CD4-positive, alpha-beta T cell treated with Interleukin-4 for 4 hours (primary cell): ENCODE data around the gene PI4K2A.
"Not testable (repeated sequence)": the region's sequence is repeated elsewhere in the genome, so short reads cannot be mapped to it uniquely, and the experiment has no call there.

Experiments
- DNase-seq: peaks from one replicate; pipeline ENCODE4 v3.0.0-alpha.2; 2020

Gene PI4K2A

DNA sequence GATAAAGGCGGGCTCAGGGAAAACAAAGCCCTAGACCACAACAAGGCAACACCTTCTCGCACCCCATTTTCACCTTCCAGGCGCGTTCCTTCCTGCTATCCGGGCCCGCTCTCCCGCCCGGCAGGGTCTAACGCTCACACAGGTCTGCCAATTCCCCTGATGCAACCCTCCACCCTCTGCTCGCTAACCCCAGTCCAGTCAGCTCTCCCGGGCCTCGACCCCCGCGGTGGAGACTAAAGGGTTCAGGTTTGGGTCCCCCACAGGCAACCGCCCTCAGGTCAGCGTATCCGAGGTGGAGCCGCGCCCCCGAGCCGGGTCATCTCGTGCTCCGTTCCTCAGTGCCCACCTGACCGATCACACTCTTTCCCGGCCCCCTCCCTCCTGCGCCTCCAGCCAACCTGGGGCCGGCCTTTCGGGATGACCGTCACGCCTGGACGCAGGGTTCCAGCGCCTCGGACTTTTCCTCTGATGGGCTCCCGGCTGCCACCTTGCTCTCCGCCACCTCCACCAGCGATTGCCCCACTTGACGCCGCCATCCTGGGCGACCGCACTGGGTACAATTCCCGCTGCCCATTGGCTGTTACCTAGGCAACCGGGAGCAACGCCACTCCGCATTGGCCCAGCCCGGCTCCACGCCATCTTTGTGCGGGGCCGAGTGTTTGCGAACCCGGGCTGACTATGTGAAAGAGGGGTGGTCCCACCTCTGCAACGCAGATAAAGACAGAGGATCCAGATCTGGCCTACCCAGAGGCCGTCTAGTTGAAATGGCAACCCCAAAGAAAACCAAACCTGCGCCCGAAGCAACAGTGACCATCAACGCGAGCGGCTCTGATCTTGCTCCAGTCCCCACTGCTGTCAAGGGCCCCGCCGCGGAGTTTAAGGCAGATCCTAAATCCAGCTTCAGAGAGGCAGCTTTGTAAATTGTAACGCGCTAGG is 7.3 kb upstream of the PI4K2A start, which contains the start of gene MORN4:
TSS of gene MORN4 (minus strand) at position 552 of the 936 bp plus-strand sequence. CDS start 13,847 bp downstream, outside the sequence.
- peak; percentile 93 for DNase-seq

DNA sequence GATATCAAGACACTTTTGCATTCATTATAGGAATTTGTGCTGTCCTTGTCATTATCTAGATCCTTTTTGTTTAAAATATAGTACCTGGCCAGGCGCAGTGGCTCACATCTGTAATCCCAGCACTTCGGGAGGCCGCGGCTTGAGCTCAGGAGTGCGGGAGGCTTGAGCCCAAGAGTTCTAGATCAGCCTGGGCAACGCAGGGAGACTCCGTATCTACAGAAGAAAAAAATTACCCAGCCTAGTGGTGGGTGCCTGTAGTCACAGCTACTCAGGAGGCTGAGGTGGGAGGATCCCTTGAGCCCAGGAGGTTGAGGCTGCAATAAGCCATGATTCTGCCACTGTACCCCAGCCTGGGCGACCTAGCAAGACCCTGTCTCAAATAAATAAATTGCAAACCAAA is 6.5 kb upstream of the PI4K2A start:
- DNase-seq = no peak

DNA sequence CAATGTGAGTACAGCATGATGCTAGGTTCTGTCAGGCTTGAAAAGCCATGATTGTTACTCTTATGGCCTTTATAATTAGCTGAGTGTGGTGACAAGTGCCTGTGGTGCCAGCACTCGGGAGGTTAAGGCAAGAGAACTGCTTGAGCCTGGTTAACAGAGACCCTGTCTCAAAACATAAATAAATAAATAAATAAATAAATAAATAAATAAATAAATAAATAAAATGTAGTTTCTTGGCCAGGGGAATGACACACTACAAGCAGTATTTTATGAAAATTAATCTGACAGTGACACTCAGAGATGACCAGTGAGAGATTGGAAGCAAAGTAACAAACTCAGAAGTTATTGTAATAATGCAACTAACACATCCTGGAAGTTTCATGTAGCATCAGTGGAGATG is 4.9 kb upstream of the PI4K2A start:
- DNase-seq = no peak

DNA sequence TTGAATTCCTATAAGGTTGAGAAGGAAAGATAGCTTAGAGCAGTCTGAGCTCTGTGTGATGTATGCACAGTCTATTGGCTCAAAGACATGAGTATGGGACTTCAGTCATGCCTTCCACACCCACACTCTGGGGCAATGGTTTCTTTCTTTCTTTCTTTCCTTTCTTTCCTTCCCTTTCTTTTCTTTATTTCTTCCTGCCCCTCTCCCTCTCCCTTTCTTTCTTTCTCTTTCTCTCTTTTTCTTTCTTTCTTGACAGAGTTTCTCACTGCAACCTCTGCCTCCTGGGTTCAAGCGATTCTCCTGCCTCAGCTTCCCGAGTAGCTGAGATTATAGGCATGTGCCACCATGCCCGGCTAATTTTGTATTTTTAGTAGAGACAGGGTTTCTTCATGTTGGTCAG is 1.4 kb upstream of the PI4K2A start:
- not testable (repeated sequence) for DNase-seq

DNA sequence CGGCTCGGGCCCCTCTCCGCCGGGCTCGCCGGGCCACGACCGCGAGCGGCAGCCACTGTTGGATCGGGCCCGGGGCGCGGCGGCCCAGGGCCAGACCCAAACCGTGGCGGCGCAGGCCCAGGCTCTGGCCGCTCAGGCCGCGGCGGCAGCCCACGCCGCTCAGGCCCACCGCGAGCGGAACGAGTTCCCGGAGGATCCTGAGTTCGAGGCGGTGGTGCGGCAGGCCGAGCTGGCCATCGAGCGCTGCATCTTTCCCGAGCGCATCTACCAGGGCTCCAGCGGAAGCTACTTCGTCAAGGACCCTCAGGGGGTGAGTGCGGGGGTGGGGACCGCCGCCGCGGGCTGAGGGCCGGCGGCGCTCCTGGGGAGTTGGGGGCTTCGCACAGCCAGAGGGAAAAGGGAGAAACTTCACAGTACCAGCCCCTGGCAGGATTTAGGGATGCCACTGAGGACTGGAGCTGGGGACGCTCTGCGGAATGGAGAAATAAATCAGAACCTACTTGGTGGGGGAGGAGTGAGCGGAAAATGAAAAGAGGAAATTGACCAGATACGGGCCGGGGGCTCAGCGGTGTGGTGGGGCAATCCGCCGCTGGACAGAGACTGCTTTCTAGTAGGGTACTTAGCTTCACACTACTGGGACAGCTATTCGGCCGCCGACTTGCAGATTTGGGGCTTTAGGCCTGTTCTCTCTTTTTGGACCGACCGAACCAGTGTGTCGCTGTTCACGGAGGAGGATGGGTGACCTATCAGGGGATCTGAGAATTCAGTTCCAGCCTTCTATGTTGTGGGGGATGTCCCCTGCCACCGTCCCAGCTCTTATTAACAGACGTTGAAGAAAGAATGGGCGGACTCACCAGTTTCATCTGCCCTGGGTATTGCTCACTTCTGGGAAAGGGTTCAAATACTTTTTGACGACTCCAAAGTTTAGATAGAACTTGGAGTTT is 669 bp downstream of the PI4K2A start:
- DNase-seq = no peak

DNA sequence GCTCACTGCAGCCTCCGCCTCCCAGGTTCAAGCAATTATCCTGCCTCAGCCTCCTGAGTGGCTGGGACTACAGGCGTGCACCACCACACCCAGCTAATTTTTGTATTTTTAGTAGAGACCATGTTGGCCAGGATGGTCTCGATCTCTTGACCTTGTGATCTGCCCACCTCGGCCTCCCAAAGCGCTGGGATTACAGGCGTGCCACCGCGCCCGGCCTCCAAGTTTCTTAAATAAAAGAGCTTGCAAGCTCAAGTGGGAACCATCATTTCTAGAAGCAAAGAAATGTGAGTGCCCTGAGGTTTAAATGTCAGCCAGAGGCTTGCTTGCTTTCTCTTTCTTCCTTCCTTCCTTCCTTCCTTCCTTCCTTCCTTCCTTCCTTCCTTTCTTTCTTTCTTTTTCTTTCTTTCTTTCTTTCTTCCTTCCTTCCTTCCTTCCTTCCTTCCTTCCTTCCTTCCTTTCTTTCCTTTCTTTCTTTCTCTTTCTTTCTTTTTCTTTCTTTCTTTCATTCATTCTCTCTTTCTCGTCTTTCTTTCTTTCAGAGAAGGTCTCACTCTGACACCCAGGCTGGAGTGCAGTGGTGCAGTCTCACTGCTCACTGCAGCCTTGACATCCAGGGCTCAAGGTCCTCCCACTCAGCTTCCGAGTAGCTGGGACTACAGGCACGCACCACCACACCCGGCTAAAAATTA is 2.1 kb downstream of the PI4K2A start:
- DNase-seq = not testable (repeated sequence)

DNA sequence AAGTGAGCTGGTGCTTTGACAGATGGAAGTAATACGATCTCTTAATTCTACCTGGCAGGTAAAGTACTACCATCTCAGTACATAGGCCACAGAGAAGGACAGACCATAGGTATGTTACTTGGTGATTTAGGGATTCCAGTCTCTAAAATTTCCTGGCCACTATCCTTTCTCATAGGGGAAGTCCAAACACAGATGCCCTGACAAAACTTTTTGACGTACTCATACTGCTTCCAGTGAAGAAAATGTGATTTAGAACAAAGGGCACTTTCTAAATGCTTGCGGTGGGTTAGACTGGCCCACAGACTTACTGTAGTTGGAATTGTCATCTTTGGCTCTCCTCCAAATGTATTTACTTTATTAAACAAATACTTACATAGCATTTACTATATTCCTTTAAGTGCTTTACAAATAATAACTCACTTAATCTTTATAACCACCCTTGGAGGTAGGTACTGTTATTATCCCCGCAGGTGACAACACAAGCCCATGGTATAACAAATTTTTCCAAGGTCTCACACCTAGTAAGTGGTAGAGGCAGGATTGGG is 3.0 kb downstream of the PI4K2A start:
- no peak for DNase-seq

DNA sequence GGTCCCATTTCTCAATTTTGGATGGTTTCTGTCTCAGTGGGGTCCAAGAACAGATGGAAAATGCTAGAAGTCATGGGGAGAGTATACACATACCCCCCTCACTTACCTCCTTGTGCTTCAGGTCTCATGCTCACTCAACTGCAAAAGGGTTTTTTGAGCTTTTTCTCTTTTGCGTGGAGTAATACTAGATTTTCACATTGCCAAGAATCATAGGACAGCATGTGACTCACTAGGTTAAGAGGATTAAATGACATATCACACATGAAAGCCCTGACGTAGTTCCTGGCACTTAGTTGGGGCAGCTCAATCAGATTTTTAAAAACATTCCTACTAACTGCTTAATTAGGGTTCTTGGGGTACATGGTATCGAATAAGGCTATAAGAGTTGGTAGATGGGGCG is 4.5 kb downstream of the PI4K2A start:
- no peak for DNase-seq

DNA sequence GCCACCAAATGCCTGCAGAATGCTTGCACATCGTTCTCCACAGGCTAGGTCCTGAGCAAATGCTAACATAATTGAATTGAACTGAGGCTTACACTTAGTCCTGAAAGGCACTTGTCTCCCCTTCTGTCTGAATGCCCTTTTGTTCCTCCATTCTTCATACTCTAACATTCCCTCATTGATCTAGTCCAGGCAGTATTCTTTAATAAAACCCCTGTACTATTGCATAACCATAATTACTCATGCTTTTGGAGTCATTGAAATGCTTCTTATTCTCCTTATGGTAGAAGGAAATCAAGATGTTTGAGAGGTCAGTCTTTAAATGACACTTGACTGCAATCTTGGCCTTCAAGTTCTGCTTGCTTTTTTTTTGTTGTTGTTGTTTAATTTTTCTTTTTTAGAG is 7.1 kb downstream of the PI4K2A start:
- no peak for DNase-seq

GRCh38 chr10:97648562-97649404 is 8.3 kb downstream of the PI4K2A start:
- DNase-seq = peak; percentile 75

DNA sequence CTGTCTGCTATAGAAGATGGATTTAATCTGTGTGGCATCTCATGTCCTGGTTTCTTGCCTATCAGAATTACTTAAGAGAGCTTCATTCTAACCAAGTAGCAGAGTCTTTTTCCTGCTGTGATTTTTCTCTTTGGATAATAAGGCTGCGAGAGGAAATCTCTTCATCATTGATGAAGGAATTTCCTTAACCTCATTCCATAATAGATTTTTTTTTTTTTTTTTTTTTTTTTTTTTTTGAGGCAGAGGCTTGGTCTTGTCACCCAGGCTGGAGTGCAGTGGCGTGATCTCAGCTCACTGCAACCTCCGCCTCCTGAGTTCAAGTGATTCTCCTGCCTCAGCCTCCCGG is 8.9 kb downstream of the PI4K2A start:
- DNase-seq = not testable (repeated sequence)

GRCh38 chr10:97650726-97651125 is 10.3 kb downstream of the PI4K2A start:
- DNase-seq = no peak

DNA sequence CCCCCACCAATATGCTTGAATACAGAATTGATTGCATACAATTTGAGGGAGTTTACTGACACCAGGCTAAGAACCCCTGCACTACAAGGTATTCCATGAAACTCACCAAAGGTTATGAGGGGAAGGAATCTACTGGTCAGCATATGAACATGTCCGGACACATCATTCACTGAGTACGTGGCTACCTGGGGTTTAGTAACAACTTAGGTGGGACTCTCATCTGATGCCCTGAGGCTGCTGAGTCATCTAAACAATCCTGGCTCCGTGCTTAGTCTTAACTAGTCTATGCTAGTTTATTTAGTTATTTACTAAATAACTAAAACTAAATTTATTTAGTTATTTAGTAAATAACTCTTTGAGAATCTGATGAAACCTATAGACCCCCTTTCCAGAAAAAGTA is 11.3 kb downstream of the PI4K2A start:
- no peak for DNase-seq

GRCh38 chr10:97656777-97657176 is 16.3 kb downstream of the PI4K2A start:
- DNase-seq = no peak

GRCh38 chr10:97659589-97659988 is 19.1 kb downstream of the PI4K2A start:
- no peak for DNase-seq

- no peak for DNase-seq
These were observed 23.9 kb downstream of the PI4K2A start for GRCh38 chr10:97664282-97664850.

DNA sequence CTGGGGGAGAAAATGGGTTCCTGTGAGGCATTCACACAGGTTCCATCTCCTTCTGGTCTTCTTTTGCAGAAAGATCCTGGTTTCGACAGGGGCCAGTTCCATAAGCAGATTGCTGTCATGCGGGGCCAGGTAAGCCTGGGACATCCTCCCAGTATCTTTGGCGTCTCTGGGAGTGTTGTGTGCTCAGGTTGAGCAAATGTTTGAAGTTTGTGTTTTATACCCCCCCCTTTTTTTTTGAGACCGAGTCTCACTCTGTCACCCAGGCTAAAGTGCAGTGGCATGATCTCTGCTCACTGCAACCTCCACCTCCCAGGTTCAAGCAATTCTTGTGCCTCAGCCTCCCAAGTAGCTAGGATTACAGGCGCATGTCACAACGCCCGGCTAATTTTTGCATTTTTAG is 26.5 kb downstream of the PI4K2A start:
- DNase-seq = no peak

GRCh38 chr10:97667463-97667862 is 27.0 kb downstream of the PI4K2A start:
- no peak for DNase-seq

DNA sequence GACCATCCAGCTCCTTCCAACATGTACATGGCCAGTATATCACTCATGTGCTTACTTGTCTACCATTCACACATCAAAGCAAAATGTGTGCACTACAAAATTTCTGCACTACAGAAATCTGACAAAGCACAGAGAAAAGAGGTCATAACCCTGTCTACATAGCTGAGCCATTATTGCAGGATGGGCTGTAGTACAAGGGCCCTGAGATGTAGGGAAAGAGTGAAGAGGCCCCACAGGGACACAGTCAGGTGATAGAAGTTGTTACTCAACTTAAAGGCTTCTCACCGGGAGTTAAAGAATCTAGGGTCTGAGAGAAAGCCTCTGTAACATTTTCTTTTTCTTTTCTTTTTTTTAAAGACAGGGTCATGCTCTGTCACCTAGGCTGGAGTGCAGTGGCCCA is 29.1 kb downstream of the PI4K2A start:
- no peak for DNase-seq

DNA sequence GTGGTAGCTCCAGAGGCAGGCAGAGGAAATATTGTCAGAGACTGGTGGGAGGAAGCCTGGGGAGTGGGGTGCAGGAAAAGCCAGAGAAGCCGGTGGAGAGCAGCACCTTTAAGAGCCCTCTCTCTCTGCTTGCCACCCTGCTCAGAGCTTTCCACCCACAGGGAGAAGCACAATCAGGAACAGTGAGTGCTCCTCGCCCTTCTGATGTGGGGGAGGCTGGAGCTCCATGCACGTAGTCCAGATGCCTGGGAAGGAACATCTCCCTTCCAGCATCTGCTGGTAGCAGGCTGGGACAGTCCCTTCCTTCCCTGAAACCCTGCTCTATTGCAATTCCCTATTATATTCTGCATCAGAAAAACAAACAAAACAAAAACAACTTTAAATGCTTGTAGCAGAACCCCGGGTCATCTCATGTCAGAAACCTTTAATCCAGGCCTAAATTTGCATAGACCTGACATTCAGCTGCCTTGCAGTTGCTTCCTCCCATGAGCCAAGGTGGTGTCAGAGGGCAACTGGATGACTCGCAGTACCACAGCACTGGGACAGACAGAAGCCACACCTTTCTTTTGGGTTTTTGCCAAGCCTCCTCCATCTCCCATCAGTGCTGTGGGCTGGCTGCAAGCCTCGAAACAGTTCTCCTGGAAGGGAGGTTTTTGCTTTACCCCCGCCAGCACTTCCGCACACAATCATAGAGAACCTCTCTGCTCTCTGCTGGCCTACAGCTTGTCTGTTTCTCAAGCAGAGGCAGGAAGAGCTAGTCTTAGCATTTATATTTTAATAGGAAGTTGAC is 33.5 kb downstream of the PI4K2A start:
- no peak for DNase-seq

- no peak for DNase-seq
These were observed 34.8 kb downstream of the PI4K2A start for GRCh38 chr10:97675222-97675621.
